Iris pigment epithelial cell (primary cell): ENCODE measurements around the gene TMIGD3.
"Not testable (repeated sequence)": the region's sequence is repeated elsewhere in the genome, so short reads cannot be mapped to it uniquely, and the experiment has no call there.

ENCODE experiments used
- DNase-seq: peaks from one replicate; pipeline ENCODE4 v3.0.0-alpha.2; 2011; ENCODE audit warnings: low read depth

The TMIGD3 gene

GRCh38 chr1:111503585-111504060, at the start of gene TMIGD3, which contains the start of gene ADORA3:
TSS of gene TMIGD3 (minus strand) at chr1:111503633. CDS start at chr1:111503354, 279 bp downstream.
TSS of gene ADORA3 (minus strand) at chr1:111503633. CDS start at chr1:111503354, 279 bp downstream.
- DNase-seq, result no peak

- DNase-seq, result peak; percentile 76
Measured at GRCh38 chr1:111553196-111553595, 49.8 kb upstream of the TMIGD3 start.

GRCh38 chr1:111552587-111552986, 49.2 kb upstream of the TMIGD3 start:
- no peak for DNase-seq

GRCh38 chr1:111551623-111552411, 48.4 kb upstream of the TMIGD3 start:
- no peak for DNase-seq

GRCh38 chr1:111547786-111548185, 44.4 kb upstream of the TMIGD3 start:
- not testable (repeated sequence) for DNase-seq

- no peak for DNase-seq
Measured at GRCh38 chr1:111542187-111542586, 38.8 kb upstream of the TMIGD3 start.

- DNase-seq, result peak; percentile 28
Measured at GRCh38 chr1:111541721-111542120, 38.3 kb upstream of the TMIGD3 start.

GRCh38 chr1:111540928-111541327, 37.5 kb upstream of the TMIGD3 start:
- no peak for DNase-seq

GRCh38 chr1:111538343-111539025, 35.1 kb upstream of the TMIGD3 start:
- peak; percentile 67 for DNase-seq

GRCh38 chr1:111535256-111536191, 32.1 kb upstream of the TMIGD3 start:
- DNase-seq, result no peak

- no peak for DNase-seq
Measured at GRCh38 chr1:111520053-111520452, 16.6 kb upstream of the TMIGD3 start.

GRCh38 chr1:111517469-111518225, 14.2 kb upstream of the TMIGD3 start:
- no peak for DNase-seq

GRCh38 chr1:111516005-111516535, 12.6 kb upstream of the TMIGD3 start:
- DNase-seq, result peak; percentile 70

- peak; percentile 57 for DNase-seq
Measured at GRCh38 chr1:111515291-111516004, 12.0 kb upstream of the TMIGD3 start.

GRCh38 chr1:111513410-111514020, 10.1 kb upstream of the TMIGD3 start:
- DNase-seq, result no peak

GRCh38 chr1:111512931-111513330, 9.5 kb upstream of the TMIGD3 start:
- DNase-seq, result no peak

GRCh38 chr1:111512132-111512889, 8.9 kb upstream of the TMIGD3 start:
- no peak for DNase-seq

GRCh38 chr1:111511370-111511769, 7.9 kb upstream of the TMIGD3 start:
- no peak for DNase-seq

- no peak for DNase-seq
Measured at GRCh38 chr1:111509997-111510375, 6.6 kb upstream of the TMIGD3 start.
